ENCODE results near the gene HSD11B1. TPM values are rescaled to one million over a fixed set of nuclear protein-coding genes. Genes with fewer than 3 reads are reported as not detected.

HSD11B1 gene
- total and polyA plus RNA-seq, 2 of the 4 experiments (the other 2 are of a cell fraction) = 0.41 to 0.72 TPM

GRCh38 chr1:209761011-209761635 is 56.5 kb downstream of the HSD11B1 start:
- DNase-seq = no peak
- no peak overlapping the region for H2BK120ac ChIP-seq (ENCODE audit: low read depth, low read length)
- H2BK5ac ChIP-seq (ENCODE audit: low read depth, low read length, poor library complexity, severe bottlenecking) = no peak overlapping the region
- CTCF ChIA-PET = no interaction called here
- H4K8ac ChIP-seq (ENCODE audit: low read depth in 2 of 2, low read length in 2 of 2) = no peak overlapping the region
- H3K36me3 ChIP-seq (ENCODE audit: control insufficient read depth, insufficient read depth, low read length) = no peaks in the 10 kb centered on the region
- no peak overlapping the region for H2AK9ac ChIP-seq (replicated peaks; ENCODE audit: low read depth, low read length, poor library complexity)
- intact Hi-C loops (cut with micrococcal nuclease) (no loop called here), dilution Hi-C loops (cut with HindIII; ENCODE audit: low sequenced_read_pairs, unreplicated experiment) (no loop called here), in situ Hi-C loops (cut with MboI; ENCODE audit: low sequenced_read_pairs) (no loop called here)
- H2BK20ac ChIP-seq (ENCODE audit: low read depth, low read length) = no peak overlapping the region
- no peak overlapping the region for H3K14ac ChIP-seq (replicated peaks; ENCODE audit: low read depth, low read length)
- H2BK15ac ChIP-seq (ENCODE audit: low read depth, low read length) = no peak overlapping the region
- H3K27ac ChIP-seq (ENCODE audit: insufficient read depth, low read length) = no peak overlapping the region
- no peak overlapping the region for H3K4ac ChIP-seq (ENCODE audit: low read depth, low read length)
- no peak overlapping the region for H3K4me2 ChIP-seq (ENCODE audit: low read depth, low read length)
- H3K23ac ChIP-seq (ENCODE audit: low read depth, low read length) = no peak overlapping the region
- peaks cover 9% of the 10 kb centered on the region; the same call in 1 of the 2 replicates for H3K27me3 ChIP-seq (ENCODE audit: control insufficient read depth, insufficient read depth, low read length)
- H3K18ac ChIP-seq (ENCODE audit: low read depth, low read length) = no peak overlapping the region
- H2AK5ac ChIP-seq (ENCODE audit: low read depth, low read length) = no peak overlapping the region
- no peaks in the 10 kb centered on the region for H4K20me1 ChIP-seq (ENCODE audit: insufficient read depth, low read length)
- TF ChIP-seq CTCF (conservative IDR thresholded peaks at IDR 0.05; ENCODE audit: low read depth, low read length) (no peak), RAD21 (IDR thresholded peaks at IDR 0.05; ENCODE audit: low read length) (no peak), MAZ (IDR thresholded peaks at IDR 0.05; ENCODE audit: borderline replicate concordance, low read depth, low read length) (no peak), CHD1 (IDR thresholded peaks at IDR 0.05; ENCODE audit: low read depth, low read length) (no peak), BHLHE40 (IDR thresholded peaks at IDR 0.05; ENCODE audit: low read depth, low read length) (no peak), USF2 (IDR thresholded peaks at IDR 0.05; ENCODE audit: low read depth, low read length) (no peak), SMC3 (IDR thresholded peaks at IDR 0.05; ENCODE audit: low read depth, low read length) (no peak)
- POLR2A ChIA-PET (ENCODE audit: unreplicated experiment) = no interaction called here
- no peak overlapping the region for H2AFZ ChIP-seq (replicated peaks; ENCODE audit: low read length, poor library complexity)
- no TSS peak for BruUV-seq (replicated peaks)
- no peak overlapping the region for H4K5ac ChIP-seq (ENCODE audit: low read depth, low read length)
- no peak overlapping the region for H4K91ac ChIP-seq (ENCODE audit: insufficient read depth, low read depth, low read length)
- H3K9me1 ChIP-seq (ENCODE audit: insufficient read depth, low read length) = no peaks in the 10 kb centered on the region
- no peaks in the 10 kb centered on the region for H3K4me1 ChIP-seq (ENCODE audit: control insufficient read depth, insufficient read depth, low read length)
- H3K9me3 ChIP-seq (ENCODE audit: control insufficient read depth, insufficient read depth, low read length) = no peaks in the 10 kb centered on the region
- no peak overlapping the region for H3K56ac ChIP-seq (ENCODE audit: extremely low read depth, insufficient read depth, low read length)
- no peaks in the 10 kb centered on the region for H3K79me1 ChIP-seq (ENCODE audit: low read depth in 1 of 2, low read length in 2 of 2)
- H3K9ac ChIP-seq (ENCODE audit: low read depth, low read length) = no peak overlapping the region
- ATAC-seq (ENCODE audit: low read depth) = no peak
- no peak overlapping the region for H3K4me3 ChIP-seq (ENCODE audit: insufficient read depth, low read depth, low read length)

All from IMR-90 (cell line).